WTC11 (cell line): ENCODE results near the gene ACTRT2. TPM values are rescaled to one million over a fixed set of nuclear protein-coding genes. Genes with fewer than 3 reads are reported as not detected.

ENCODE experiments used
- ATAC-seq: fragments of 200-7000 bp; cut with Tn5 transposase; 2 replicates; pipeline ENCODE4 v1.10.0; 2021; ENCODE audit warnings: mild to moderate bottlenecking, moderate library complexity
- CTCF ChIA-PET: fragments of 300-600 bp; sonication (Branson Sonifier 250); formaldehyde crosslinking; loops from one replicate; lab custom pipeline; 2021; ENCODE audit warnings: antibody characterized with exemption; lab: Charles Lee
- POLR2A ChIA-PET: fragments of 350-600 bp; sonication (Branson Sonifier 250); formaldehyde crosslinking; loops from one replicate; lab custom pipeline; 2021; ENCODE audit warnings: antibody characterized with exemption; lab: Charles Lee
- DNase-seq: peaks from one replicate; pipeline ENCODE4 v3.0.0; 2021; ENCODE audit warnings: low spot score
- H3K27ac Mint-ChIP-seq: 2 replicates; pipeline ENCODE4 v1.8.0; 2021; ENCODE audit warnings: mixed read lengths
- H3K27me3 Mint-ChIP-seq: 2 replicates; pipeline ENCODE4 v1.8.0; 2021; ENCODE audit warnings: low read depth, mild to moderate bottlenecking, moderate library complexity, mixed read lengths
- H3K36me3 Mint-ChIP-seq: 2 replicates; pipeline ENCODE4 v1.8.0; 2021; ENCODE audit warnings: mixed read lengths
- H3K4me1 Mint-ChIP-seq: 2 replicates; pipeline ENCODE4 v1.8.0; 2022; ENCODE audit warnings: mixed read lengths
- H3K4me3 Mint-ChIP-seq: 2 replicates; pipeline ENCODE4 v1.8.0; 2021; ENCODE audit warnings: mild to moderate bottlenecking, moderate library complexity, mixed read lengths
- H3K9me3 Mint-ChIP-seq: 2 replicates; pipeline ENCODE4 v1.8.0; 2021; ENCODE audit warnings: mixed read lengths
- CBFB ChIP-seq: sonication (generic); formaldehyde crosslinking; IDR thresholded peaks from 2 replicates; pipeline ENCODE4 v1.8.1; 2022; ENCODE audit warnings: mild to moderate bottlenecking, low read depth, missing genetic modification reagents
- FOXP1 ChIP-seq: sonication (generic); formaldehyde crosslinking; IDR thresholded peaks from 2 replicates; pipeline ENCODE4 v1.8.0; 2022; ENCODE audit warnings: missing genetic modification reagents, mild to moderate bottlenecking, moderate library complexity, borderline replicate concordance
- MYBL2 ChIP-seq: sonication (generic); formaldehyde crosslinking; IDR thresholded peaks from 2 replicates; pipeline ENCODE4 v1.8.1; 2023; ENCODE audit warnings: mild to moderate bottlenecking, moderate library complexity, missing genetic modification reagents
- NFATC4 ChIP-seq: fragments of 250-450 bp; sonication (Bioruptor Pico); IDR thresholded peaks from 2 replicates; pipeline ENCODE4 v1.9.0; 2021; ENCODE audit warnings: mild to moderate bottlenecking
- RORB ChIP-seq: fragments of 250-450 bp; sonication (Bioruptor Pico); IDR thresholded peaks from 2 replicates; pipeline ENCODE4 v1.9.0; 2021; ENCODE audit warnings: mild to moderate bottlenecking
- SMAD4 ChIP-seq: sonication (generic); formaldehyde crosslinking; IDR thresholded peaks from 2 replicates; pipeline ENCODE4 v1.8.0; 2022; ENCODE audit warnings: mild to moderate bottlenecking, missing genetic modification reagents
- TP53 ChIP-seq: sonication (generic); formaldehyde crosslinking; IDR thresholded peaks from 2 replicates; pipeline ENCODE4 v1.8.1; 2023; ENCODE audit warnings: mild to moderate bottlenecking, missing genetic modification reagents
- ZNF317 ChIP-seq: sonication (generic); formaldehyde crosslinking; IDR thresholded peaks from 2 replicates; pipeline ENCODE4 v1.8.1; 2023; ENCODE audit warnings: low read depth, mild to moderate bottlenecking, moderate library complexity, missing genetic modification reagents, borderline replicate concordance
- total RNA-seq: library from RNA; stranded (reverse); gene quantifications from 3 replicates; pipeline ENCODE4 v1.2.3, GENCODE V29; 2021
- TF ChIP-seq, protein P1 (sequence below): sonication (generic); formaldehyde crosslinking; IDR thresholded peaks from 2 replicates; pipeline ENCODE4 v1.8.0; 2022; ENCODE audit warnings: missing genetic modification reagents
- TF ChIP-seq, protein P2 (sequence below): sonication (generic); formaldehyde crosslinking; IDR thresholded peaks from 2 replicates; pipeline ENCODE4 v1.8.1; 2023; ENCODE audit warnings: mild to moderate bottlenecking, moderate library complexity, missing genetic modification reagents
- TF ChIP-seq, protein P3 (sequence below): fragments of 250-450 bp; sonication (Bioruptor Pico); IDR thresholded peaks from 2 replicates; pipeline ENCODE4 v2.1.2; 2022; ENCODE audit warnings: mild to moderate bottlenecking, moderate library complexity
- TF ChIP-seq, protein P4 (sequence below): sonication (generic); formaldehyde crosslinking; IDR thresholded peaks from 2 replicates; pipeline ENCODE4 v1.8.1; 2023; ENCODE audit warnings: mild to moderate bottlenecking, missing genetic modification reagents, borderline replicate concordance
- TF ChIP-seq, protein P5 (sequence below): fragments of 250-450 bp; sonication (Bioruptor Pico); conservative IDR thresholded peaks from 2 replicates; pipeline ENCODE4 v1.9.0; 2021; ENCODE audit warnings: mild to moderate bottlenecking
- TF ChIP-seq, protein P6 (sequence below): sonication (generic); formaldehyde crosslinking; IDR thresholded peaks from 2 replicates; pipeline ENCODE4 v1.8.1; 2022; ENCODE audit warnings: low read depth, missing genetic modification reagents, borderline replicate concordance
- TF ChIP-seq, protein P7 (sequence below): sonication (generic); formaldehyde crosslinking; IDR thresholded peaks from 2 replicates; pipeline ENCODE4 v1.8.0; 2022; ENCODE audit warnings: mild to moderate bottlenecking, missing genetic modification reagents
- TF ChIP-seq, protein P8 (sequence below): sonication (generic); formaldehyde crosslinking; IDR thresholded peaks from 2 replicates; pipeline ENCODE4 v1.8.1; 2023; ENCODE audit warnings: mild to moderate bottlenecking, missing genetic modification reagents
- TF ChIP-seq, protein P9 (sequence below): sonication (generic); formaldehyde crosslinking; IDR thresholded peaks from 2 replicates; pipeline ENCODE4 v1.8.1; 2022; ENCODE audit warnings: low read depth, mild to moderate bottlenecking, moderate library complexity, missing genetic modification reagents, borderline replicate concordance

The ACTRT2 gene
- total RNA-seq, 1 experiment from 2014 or later: not detected

DNA sequence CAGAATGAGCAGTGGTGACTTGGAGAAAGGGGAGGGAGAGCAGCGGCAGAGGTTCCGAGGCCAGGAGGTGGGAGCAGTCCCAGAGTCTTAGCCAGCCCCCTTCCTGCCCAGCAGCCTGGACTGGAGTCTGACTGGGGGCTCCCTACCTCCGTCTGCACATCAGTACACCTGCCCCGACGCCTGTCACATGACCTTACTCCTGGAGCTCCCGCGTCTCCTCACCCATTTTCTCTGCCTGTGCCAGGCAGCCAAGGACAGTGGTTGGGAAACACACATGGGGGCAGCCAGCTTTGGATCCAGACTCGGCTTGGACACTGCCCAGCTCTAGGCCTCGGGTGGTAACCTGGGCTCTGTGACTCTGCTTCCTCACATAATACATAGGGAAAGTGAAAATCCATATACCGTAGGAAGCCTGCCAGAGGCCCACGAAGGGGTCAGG, 16.9 kb downstream of the ACTRT2 start:
- CTCF ChIA-PET: interaction anchor here (0.6 to 1.3 kb wide), 2 partner anchors 14 to 319 kb away, joined by 3 to 5 read pairs; no protein-coding TSS in a partner anchor
- POLR2A ChIA-PET: no interaction called here
- Mint-ChIP-seq H3K27me3 (no peaks in the 10 kb centered on the region), H3K27ac (no peak overlapping the region), H3K36me3 (no peaks in the 10 kb centered on the region), H3K4me3 (no peak overlapping the region), H3K4me1 (no peaks in the 10 kb centered on the region), H3K9me3 (no peaks in the 10 kb centered on the region)
- no peak for ATAC-seq
- DNase-seq: no peak
- no peak for TF ChIP-seq MYBL2 (CRISPR knock-in tag)
- TF ChIP-seq RORB (CRISPR knock-in tag): no peak
- TF ChIP-seq CBFB (CRISPR knock-in tag): no peak
- TF ChIP-seq, protein P1, sequence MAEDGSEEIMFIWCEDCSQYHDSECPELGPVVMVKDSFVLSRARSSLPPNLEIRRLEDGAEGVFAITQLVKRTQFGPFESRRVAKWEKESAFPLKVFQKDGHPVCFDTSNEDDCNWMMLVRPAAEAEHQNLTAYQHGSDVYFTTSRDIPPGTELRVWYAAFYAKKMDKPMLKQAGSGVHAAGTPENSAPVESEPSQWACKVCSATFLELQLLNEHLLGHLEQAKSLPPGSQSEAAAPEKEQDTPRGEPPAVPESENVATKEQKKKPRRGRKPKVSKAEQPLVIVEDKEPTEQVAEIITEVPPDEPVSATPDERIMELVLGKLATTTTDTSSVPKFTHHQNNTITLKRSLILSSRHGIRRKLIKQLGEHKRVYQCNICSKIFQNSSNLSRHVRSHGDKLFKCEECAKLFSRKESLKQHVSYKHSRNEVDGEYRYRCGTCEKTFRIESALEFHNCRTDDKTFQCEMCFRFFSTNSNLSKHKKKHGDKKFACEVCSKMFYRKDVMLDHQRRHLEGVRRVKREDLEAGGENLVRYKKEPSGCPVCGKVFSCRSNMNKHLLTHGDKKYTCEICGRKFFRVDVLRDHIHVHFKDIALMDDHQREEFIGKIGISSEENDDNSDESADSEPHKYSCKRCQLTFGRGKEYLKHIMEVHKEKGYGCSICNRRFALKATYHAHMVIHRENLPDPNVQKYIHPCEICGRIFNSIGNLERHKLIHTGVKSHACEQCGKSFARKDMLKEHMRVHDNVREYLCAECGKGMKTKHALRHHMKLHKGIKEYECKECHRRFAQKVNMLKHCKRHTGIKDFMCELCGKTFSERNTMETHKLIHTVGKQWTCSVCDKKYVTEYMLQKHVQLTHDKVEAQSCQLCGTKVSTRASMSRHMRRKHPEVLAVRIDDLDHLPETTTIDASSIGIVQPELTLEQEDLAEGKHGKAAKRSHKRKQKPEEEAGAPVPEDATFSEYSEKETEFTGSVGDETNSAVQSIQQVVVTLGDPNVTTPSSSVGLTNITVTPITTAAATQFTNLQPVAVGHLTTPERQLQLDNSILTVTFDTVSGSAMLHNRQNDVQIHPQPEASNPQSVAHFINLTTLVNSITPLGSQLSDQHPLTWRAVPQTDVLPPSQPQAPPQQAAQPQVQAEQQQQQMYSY (CRISPR knock-in tag): no peak
- TF ChIP-seq, protein P2, sequence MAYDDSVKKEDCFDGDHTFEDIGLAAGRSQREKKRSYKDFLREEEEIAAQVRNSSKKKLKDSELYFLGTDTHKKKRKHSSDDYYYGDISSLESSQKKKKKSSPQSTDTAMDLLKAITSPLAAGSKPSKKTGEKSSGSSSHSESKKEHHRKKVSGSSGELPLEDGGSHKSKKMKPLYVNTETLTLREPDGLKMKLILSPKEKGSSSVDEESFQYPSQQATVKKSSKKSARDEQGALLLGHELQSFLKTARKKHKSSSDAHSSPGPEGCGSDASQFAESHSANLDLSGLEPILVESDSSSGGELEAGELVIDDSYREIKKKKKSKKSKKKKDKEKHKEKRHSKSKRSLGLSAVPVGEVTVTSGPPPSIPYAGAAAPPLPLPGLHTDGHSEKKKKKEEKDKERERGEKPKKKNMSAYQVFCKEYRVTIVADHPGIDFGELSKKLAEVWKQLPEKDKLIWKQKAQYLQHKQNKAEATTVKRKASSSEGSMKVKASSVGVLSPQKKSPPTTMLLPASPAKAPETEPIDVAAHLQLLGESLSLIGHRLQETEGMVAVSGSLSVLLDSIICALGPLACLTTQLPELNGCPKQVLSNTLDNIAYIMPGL: no peak
- TF ChIP-seq, protein P3, sequence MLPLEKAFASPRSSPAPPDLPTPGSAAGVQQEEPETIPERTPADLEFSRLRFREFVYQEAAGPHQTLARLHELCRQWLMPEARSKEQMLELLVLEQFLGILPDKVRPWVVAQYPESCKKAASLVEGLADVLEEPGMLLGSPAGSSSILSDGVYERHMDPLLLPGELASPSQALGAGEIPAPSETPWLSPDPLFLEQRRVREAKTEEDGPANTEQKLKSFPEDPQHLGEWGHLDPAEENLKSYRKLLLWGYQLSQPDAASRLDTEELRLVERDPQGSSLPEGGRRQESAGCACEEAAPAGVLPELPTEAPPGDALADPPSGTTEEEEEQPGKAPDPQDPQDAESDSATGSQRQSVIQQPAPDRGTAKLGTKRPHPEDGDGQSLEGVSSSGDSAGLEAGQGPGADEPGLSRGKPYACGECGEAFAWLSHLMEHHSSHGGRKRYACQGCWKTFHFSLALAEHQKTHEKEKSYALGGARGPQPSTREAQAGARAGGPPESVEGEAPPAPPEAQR (CRISPR knock-in tag): no peak
- TF ChIP-seq, protein P4, sequence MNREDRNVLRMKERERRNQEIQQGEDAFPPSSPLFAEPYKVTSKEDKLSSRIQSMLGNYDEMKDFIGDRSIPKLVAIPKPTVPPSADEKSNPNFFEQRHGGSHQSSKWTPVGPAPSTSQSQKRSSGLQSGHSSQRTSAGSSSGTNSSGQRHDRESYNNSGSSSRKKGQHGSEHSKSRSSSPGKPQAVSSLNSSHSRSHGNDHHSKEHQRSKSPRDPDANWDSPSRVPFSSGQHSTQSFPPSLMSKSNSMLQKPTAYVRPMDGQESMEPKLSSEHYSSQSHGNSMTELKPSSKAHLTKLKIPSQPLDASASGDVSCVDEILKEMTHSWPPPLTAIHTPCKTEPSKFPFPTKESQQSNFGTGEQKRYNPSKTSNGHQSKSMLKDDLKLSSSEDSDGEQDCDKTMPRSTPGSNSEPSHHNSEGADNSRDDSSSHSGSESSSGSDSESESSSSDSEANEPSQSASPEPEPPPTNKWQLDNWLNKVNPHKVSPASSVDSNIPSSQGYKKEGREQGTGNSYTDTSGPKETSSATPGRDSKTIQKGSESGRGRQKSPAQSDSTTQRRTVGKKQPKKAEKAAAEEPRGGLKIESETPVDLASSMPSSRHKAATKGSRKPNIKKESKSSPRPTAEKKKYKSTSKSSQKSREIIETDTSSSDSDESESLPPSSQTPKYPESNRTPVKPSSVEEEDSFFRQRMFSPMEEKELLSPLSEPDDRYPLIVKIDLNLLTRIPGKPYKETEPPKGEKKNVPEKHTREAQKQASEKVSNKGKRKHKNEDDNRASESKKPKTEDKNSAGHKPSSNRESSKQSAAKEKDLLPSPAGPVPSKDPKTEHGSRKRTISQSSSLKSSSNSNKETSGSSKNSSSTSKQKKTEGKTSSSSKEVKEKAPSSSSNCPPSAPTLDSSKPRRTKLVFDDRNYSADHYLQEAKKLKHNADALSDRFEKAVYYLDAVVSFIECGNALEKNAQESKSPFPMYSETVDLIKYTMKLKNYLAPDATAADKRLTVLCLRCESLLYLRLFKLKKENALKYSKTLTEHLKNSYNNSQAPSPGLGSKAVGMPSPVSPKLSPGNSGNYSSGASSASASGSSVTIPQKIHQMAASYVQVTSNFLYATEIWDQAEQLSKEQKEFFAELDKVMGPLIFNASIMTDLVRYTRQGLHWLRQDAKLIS (CRISPR knock-in tag): no peak
- TF ChIP-seq, protein P5, sequence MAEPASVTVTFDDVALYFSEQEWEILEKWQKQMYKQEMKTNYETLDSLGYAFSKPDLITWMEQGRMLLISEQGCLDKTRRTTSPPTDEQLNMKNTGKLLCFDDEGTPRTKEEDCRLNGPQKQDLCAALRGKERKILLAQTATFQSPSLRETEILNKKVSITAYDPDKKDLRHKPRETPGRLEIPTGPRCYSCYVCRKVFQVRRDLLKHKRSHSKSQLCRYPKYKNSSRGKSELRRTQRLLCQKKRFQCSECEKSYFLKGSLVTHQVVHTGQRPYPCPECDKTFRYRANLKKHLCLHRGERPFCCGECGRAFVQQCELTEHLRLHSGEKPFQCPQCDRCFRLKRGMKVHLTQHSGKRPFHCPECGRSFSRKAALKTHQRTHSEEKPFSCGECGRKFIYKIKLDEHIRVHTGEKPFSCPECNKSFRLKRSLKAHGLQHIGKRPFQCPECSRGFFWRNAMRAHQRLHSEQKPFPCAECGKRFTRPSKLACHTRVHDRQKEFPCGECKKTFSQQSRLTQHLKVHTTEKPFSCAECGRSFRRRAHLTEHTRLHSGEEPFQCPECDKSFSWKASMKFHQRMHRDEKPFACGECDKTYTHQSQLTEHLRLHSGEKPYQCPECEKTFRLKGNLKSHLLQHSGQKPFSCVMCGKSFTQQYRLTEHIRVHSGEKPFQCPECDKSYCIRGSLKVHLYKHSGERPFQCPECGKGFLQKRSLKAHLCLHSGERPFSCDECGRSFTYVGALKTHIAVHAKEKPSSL (CRISPR knock-in tag): no peak
- TF ChIP-seq NFATC4 (CRISPR knock-in tag): no peak
- no peak for TF ChIP-seq TP53
- TF ChIP-seq, protein P6, sequence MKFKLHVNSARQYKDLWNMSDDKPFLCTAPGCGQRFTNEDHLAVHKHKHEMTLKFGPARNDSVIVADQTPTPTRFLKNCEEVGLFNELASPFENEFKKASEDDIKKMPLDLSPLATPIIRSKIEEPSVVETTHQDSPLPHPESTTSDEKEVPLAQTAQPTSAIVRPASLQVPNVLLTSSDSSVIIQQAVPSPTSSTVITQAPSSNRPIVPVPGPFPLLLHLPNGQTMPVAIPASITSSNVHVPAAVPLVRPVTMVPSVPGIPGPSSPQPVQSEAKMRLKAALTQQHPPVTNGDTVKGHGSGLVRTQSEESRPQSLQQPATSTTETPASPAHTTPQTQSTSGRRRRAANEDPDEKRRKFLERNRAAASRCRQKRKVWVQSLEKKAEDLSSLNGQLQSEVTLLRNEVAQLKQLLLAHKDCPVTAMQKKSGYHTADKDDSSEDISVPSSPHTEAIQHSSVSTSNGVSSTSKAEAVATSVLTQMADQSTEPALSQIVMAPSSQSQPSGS: no peak
- no peak for TF ChIP-seq SMAD4 (CRISPR knock-in tag)
- no peak for TF ChIP-seq FOXP1 (CRISPR knock-in tag)
- TF ChIP-seq, protein P7, sequence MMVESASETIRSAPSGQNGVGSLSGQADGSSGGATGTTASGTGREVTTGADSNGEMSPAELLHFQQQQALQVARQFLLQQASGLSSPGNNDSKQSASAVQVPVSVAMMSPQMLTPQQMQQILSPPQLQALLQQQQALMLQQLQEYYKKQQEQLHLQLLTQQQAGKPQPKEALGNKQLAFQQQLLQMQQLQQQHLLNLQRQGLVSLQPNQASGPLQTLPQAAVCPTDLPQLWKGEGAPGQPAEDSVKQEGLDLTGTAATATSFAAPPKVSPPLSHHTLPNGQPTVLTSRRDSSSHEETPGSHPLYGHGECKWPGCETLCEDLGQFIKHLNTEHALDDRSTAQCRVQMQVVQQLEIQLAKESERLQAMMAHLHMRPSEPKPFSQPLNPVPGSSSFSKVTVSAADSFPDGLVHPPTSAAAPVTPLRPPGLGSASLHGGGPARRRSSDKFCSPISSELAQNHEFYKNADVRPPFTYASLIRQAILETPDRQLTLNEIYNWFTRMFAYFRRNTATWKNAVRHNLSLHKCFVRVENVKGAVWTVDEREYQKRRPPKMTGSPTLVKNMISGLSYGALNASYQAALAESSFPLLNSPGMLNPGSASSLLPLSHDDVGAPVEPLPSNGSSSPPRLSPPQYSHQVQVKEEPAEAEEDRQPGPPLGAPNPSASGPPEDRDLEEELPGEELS (CRISPR knock-in tag): no peak
- TF ChIP-seq, protein P8, sequence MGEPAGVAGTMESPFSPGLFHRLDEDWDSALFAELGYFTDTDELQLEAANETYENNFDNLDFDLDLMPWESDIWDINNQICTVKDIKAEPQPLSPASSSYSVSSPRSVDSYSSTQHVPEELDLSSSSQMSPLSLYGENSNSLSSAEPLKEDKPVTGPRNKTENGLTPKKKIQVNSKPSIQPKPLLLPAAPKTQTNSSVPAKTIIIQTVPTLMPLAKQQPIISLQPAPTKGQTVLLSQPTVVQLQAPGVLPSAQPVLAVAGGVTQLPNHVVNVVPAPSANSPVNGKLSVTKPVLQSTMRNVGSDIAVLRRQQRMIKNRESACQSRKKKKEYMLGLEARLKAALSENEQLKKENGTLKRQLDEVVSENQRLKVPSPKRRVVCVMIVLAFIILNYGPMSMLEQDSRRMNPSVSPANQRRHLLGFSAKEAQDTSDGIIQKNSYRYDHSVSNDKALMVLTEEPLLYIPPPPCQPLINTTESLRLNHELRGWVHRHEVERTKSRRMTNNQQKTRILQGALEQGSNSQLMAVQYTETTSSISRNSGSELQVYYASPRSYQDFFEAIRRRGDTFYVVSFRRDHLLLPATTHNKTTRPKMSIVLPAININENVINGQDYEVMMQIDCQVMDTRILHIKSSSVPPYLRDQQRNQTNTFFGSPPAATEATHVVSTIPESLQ (CRISPR knock-in tag): no peak
- TF ChIP-seq, protein P9, sequence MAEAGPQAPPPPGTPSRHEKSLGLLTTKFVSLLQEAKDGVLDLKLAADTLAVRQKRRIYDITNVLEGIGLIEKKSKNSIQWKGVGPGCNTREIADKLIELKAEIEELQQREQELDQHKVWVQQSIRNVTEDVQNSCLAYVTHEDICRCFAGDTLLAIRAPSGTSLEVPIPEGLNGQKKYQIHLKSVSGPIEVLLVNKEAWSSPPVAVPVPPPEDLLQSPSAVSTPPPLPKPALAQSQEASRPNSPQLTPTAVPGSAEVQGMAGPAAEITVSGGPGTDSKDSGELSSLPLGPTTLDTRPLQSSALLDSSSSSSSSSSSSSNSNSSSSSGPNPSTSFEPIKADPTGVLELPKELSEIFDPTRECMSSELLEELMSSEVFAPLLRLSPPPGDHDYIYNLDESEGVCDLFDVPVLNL (CRISPR knock-in tag): no peak
- no peak for TF ChIP-seq ZNF317
